GM23248 (cell line): ENCODE data around the gene HMOX1. TPM values are rescaled to one million over a fixed set of nuclear protein-coding genes. Genes with fewer than 3 reads are reported as not detected.

Experiments used
- DNase-seq: peaks from one replicate; pipeline ENCODE4 v3.0.0-alpha.2; 2015
- H2AFZ ChIP-seq: fragments of 200-600 bp; sonication (generic); 2 replicates; pipeline ENCODE4 v1.6.1; 2016; ENCODE audit warnings: antibody characterized with exemption
- H3F3A ChIP-seq: fragments of 200-600 bp; sonication (generic); 2 replicates; pipeline ENCODE4 v1.6.1; 2016; ENCODE audit warnings: mild to moderate bottlenecking, antibody characterized with exemption, mixed run types; ENCODE audit not compliant: insufficient read depth
- H3K27ac ChIP-seq: fragments of 200-600 bp; sonication (generic); 2 replicates; pipeline ENCODE4 v1.5.1; 2016; ENCODE audit warnings: mild to moderate bottlenecking
- H3K27me3 ChIP-seq: fragments of 200-600 bp; sonication (generic); replicated peaks from 2 replicates; pipeline ENCODE4 v1.6.1; 2016; ENCODE audit warnings: mild to moderate bottlenecking; ENCODE audit not compliant: insufficient read depth
- H3K36me3 ChIP-seq: fragments of 200-600 bp; sonication (generic); 2 replicates; pipeline ENCODE4 v1.6.1; 2016; ENCODE audit warnings: low read depth, mild to moderate bottlenecking
- H3K4me1 ChIP-seq: fragments of 200-600 bp; sonication (generic); 2 replicates; pipeline ENCODE4 v1.6.1; 2016; ENCODE audit warnings: mild to moderate bottlenecking; ENCODE audit not compliant: insufficient read depth
- H3K4me2 ChIP-seq: fragments of 200-600 bp; sonication (generic); one replicate; pipeline ENCODE4 v1.6.1; 2016; ENCODE audit warnings: mild to moderate bottlenecking; ENCODE audit not compliant: unreplicated experiment
- H3K4me3 ChIP-seq: fragments of 200-600 bp; sonication (generic); 2 replicates; pipeline ENCODE4 v1.5.1; 2016; ENCODE audit warnings: mild to moderate bottlenecking
- H3K79me2 ChIP-seq: fragments of 200-600 bp; sonication (generic); 2 replicates; pipeline ENCODE4 v1.6.1; 2016; ENCODE audit warnings: mild to moderate bottlenecking; ENCODE audit not compliant: insufficient read depth
- H3K9ac ChIP-seq: fragments of 200-600 bp; sonication (generic); 2 replicates; pipeline ENCODE4 v1.6.1; 2016; ENCODE audit warnings: mild to moderate bottlenecking
- H3K9me2 ChIP-seq: fragments of 200-600 bp; sonication (generic); 2 replicates; pipeline ENCODE4 v1.6.1; 2016; ENCODE audit warnings: mixed run types, mild to moderate bottlenecking, moderate library complexity; ENCODE audit not compliant: insufficient read depth
- H3K9me3 ChIP-seq: fragments of 200-600 bp; sonication (generic); one replicate; pipeline ENCODE4 v1.6.1; 2017; ENCODE audit warnings: low read depth
- H4K20me1 ChIP-seq: fragments of 200-600 bp; sonication (generic); 2 replicates; pipeline ENCODE4 v1.6.0; 2016; ENCODE audit not compliant: insufficient read depth
- EZH2 ChIP-seq: fragments of 200-600 bp; sonication (generic); IDR thresholded peaks from 2 replicates; pipeline ENCODE4 v1.6.1; 2018; ENCODE audit warnings: antibody characterized with exemption, mild to moderate bottlenecking; ENCODE audit not compliant: insufficient read depth, poor library complexity, severe bottlenecking
- EZH2phosphoT487 ChIP-seq: fragments of 200-600 bp; sonication (generic); IDR thresholded peaks from 2 replicates; pipeline ENCODE4 v1.6.1; 2018; ENCODE audit warnings: antibody characterized with exemption, moderate library complexity, mild to moderate bottlenecking, low read depth; ENCODE audit not compliant: insufficient read depth
- WGBS, 2 experiments: methylation state at CpG; one replicate each; pipeline ENCODE4 v1.1.6; 2015 to 2017; ENCODE audit warnings: low lambda C conversion rate in 2 of 2, low coverage in 1 of 2; ENCODE audit errors: missing lambda C conversion rate in 2 of 2; 5-methylcytosine and 5-hydroxymethylcytosine counted together
- in situ Hi-C: fragments of 300-500 bp; cut with MboI; formaldehyde crosslinking; loops from 2 replicates; pipeline ENCODE4 v1.15.0; 2020
- polyA plus RNA-seq: library from polyadenylated mRNA; unstranded; fragments of >200 nt; fragmentation: Nextera tagmentation; extraction: Ambion mirVana; gene quantifications from 2 replicates; pipeline ENCODE4 v1.2.1, GENCODE V29; 2016
- total RNA-seq: library from RNA; depleted of rRNA; stranded (reverse); fragments of >200 nt; shearing (Covaris generic); gene quantifications from 2 replicates; pipeline ENCODE4 v1.2.3, GENCODE V29; 2014

The HMOX1 gene
- total and polyA plus RNA-seq, 2 experiments from 2014 or later, result 44.3 to 82.9 TPM

GRCh38 chr22:35425546-35425945 is 44.6 kb downstream of the HMOX1 start:
- no peaks in the 10 kb centered on the region for H3K79me2 ChIP-seq
- peaks cover 17% of the 10 kb centered on the region for H3K4me1 ChIP-seq
- H3K9ac ChIP-seq, result no peak overlapping the region
- H3K9me2 ChIP-seq, result no peaks in the 10 kb centered on the region
- no peak overlapping the region for H2AFZ ChIP-seq
- H3K36me3 ChIP-seq, result no peaks in the 10 kb centered on the region
- no peak for DNase-seq
- peaks cover 5% of the 10 kb centered on the region; the same call in 1 of the 2 replicates for H3F3A ChIP-seq
- in situ Hi-C loops, result loop anchor here (25.0 kb wide), 1 partner anchor 687 kb away; no protein-coding TSS in a partner anchor
- H3K4me3 ChIP-seq, result no peak overlapping the region
- no peak overlapping the region for H3K27ac ChIP-seq
- no peaks in the 10 kb centered on the region for H4K20me1 ChIP-seq
- no peaks in the 10 kb centered on the region for H3K27me3 ChIP-seq
- H3K4me2 ChIP-seq, result no peak overlapping the region
- WGBS, 2 experiments, result 78 to 83% methylated on average over 7 of the region's 7 CpGs
- no peaks in the 10 kb centered on the region for H3K9me3 ChIP-seq
- TF ChIP-seq EZH2phosphoT487 (no peak), EZH2 (no peak)

- Histone ChIP-seq H3K27me3 (no peaks in the 10 kb centered on the region), H3K79me2 (no peaks in the 10 kb centered on the region), H3K27ac (no peak overlapping the region), H4K20me1 (no peaks in the 10 kb centered on the region), H3K9me2 (no peaks in the 10 kb centered on the region), H3F3A (peaks cover 5% of the 10 kb centered on the region; the same call in 1 of the 2 replicates), H3K9me3 (no peaks in the 10 kb centered on the region), H3K36me3 (no peaks in the 10 kb centered on the region), H3K4me3 (no peak overlapping the region), H3K9ac (no peak overlapping the region), H3K4me1 (peaks cover 19% of the 10 kb centered on the region), H3K4me2 (no peak overlapping the region), H2AFZ (no peak overlapping the region)
- WGBS, 2 experiments, result 83 to 85% methylated on average over 11 of the region's 11 CpGs
- in situ Hi-C loops, result loop anchor here (25.0 kb wide), 1 partner anchor 686 kb away; no protein-coding TSS in a partner anchor
- TF ChIP-seq EZH2, result no peak
- TF ChIP-seq EZH2phosphoT487, result no peak
- DNase-seq, result peak; percentile 41
Observed at GRCh38 chr22:35425971-35426800, 45.3 kb downstream of the HMOX1 start.

- Histone ChIP-seq H2AFZ (0 out of 2 replicates have a peak overlapping the region, but pooled peaks have one; percentile 19), H3K9me3 (no peaks in the 10 kb centered on the region), H3K27ac (no peak overlapping the region), H3K4me2 (no peak overlapping the region), H3K27me3 (no peaks in the 10 kb centered on the region), H3K9me2 (no peaks in the 10 kb centered on the region), H3K4me3 (no peak overlapping the region), H4K20me1 (no peaks in the 10 kb centered on the region), H3K9ac (no peak overlapping the region), H3K36me3 (no peaks in the 10 kb centered on the region), H3F3A (peaks cover 5% of the 10 kb centered on the region), H3K4me1 (peaks cover 21% of the 10 kb centered on the region), H3K79me2 (no peaks in the 10 kb centered on the region)
- TF ChIP-seq EZH2phosphoT487, result no peak
- TF ChIP-seq EZH2, result no peak
- DNase-seq, result no peak
- WGBS, 2 experiments, result 86 to 90% methylated on average over 5 of the region's 5 CpGs
- in situ Hi-C loops, result loop anchor here (25.0 kb wide), 1 partner anchor 686 kb away; no protein-coding TSS in a partner anchor
Observed at GRCh38 chr22:35426801-35427140, 45.9 kb downstream of the HMOX1 start.

GRCh38 chr22:35430897-35431322 is 50.0 kb downstream of the HMOX1 start:
- peak overlapping the region; percentile 26; the same call in 1 of the 2 replicates for H3K9ac ChIP-seq
- DNase-seq, result peak; percentile 96
- no peaks in the 10 kb centered on the region for H3K36me3 ChIP-seq
- no peaks in the 10 kb centered on the region for H3K27me3 ChIP-seq
- 0 out of 2 replicates have a peak overlapping the region, but pooled peaks have one; percentile 48 for H2AFZ ChIP-seq
- no peak overlapping the region for H3K4me3 ChIP-seq
- H3K27ac ChIP-seq, result peak overlapping the region; percentile 41; the same call in 1 of the 2 replicates
- no peaks in the 10 kb centered on the region for H4K20me1 ChIP-seq
- peaks cover 21% of the 10 kb centered on the region for H3K4me1 ChIP-seq
- TF ChIP-seq EZH2 (no peak), EZH2phosphoT487 (no peak)
- no peaks in the 10 kb centered on the region for H3K9me2 ChIP-seq
- peaks cover 5% of the 10 kb centered on the region for H3F3A ChIP-seq
- in situ Hi-C loops, result loop anchor here (5.0 to 25.0 kb wide), 2 partner anchors 151 to 681 kb away; no protein-coding TSS in a partner anchor
- no peaks in the 10 kb centered on the region for H3K9me3 ChIP-seq
- WGBS, 2 experiments, result 8 to 9% methylated on average over 14 of the region's 14 CpGs
- H3K79me2 ChIP-seq, result no peaks in the 10 kb centered on the region
- no peak overlapping the region for H3K4me2 ChIP-seq
